Measurements from ENCODE around the gene THAP7. TPM values are rescaled to one million over a fixed set of nuclear protein-coding genes. Genes with fewer than 3 reads are reported as not detected.

The THAP7 gene
- total and polyA plus RNA-seq, 9 of the 15 experiments (the other 6 are each of a cell fraction or from before 2014, with no cell fraction given) = 7.9 to 263 (median 84.1) TPM

DNA sequence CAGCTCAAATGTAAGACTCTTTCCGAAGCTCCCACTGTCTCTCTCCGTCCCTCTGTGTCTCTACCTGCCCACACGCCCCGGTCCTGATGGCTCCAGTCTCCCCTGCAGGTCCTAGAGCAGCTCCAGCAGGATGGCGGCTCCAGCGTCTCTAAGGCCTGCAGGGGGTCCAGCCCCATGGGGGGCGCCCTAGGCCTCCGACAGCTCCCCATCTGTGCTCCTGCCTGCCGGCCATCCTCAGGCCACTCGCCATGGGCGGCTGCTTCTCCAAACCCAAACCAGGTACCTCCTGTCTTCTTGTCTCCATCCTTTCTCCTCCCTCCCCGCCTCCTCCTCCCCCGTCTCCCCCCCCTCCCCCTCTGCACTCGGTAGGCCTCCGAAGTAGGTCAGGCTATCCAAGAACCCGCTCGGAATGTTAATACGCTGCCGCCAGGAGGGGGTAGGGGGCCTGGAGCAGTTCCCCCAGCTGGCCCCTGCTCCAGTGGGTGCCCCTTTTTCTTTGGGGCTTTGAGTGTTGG lies 34.2 kb downstream of the THAP7 start (continued):
- TF ChIP-seq, protein P1, sequence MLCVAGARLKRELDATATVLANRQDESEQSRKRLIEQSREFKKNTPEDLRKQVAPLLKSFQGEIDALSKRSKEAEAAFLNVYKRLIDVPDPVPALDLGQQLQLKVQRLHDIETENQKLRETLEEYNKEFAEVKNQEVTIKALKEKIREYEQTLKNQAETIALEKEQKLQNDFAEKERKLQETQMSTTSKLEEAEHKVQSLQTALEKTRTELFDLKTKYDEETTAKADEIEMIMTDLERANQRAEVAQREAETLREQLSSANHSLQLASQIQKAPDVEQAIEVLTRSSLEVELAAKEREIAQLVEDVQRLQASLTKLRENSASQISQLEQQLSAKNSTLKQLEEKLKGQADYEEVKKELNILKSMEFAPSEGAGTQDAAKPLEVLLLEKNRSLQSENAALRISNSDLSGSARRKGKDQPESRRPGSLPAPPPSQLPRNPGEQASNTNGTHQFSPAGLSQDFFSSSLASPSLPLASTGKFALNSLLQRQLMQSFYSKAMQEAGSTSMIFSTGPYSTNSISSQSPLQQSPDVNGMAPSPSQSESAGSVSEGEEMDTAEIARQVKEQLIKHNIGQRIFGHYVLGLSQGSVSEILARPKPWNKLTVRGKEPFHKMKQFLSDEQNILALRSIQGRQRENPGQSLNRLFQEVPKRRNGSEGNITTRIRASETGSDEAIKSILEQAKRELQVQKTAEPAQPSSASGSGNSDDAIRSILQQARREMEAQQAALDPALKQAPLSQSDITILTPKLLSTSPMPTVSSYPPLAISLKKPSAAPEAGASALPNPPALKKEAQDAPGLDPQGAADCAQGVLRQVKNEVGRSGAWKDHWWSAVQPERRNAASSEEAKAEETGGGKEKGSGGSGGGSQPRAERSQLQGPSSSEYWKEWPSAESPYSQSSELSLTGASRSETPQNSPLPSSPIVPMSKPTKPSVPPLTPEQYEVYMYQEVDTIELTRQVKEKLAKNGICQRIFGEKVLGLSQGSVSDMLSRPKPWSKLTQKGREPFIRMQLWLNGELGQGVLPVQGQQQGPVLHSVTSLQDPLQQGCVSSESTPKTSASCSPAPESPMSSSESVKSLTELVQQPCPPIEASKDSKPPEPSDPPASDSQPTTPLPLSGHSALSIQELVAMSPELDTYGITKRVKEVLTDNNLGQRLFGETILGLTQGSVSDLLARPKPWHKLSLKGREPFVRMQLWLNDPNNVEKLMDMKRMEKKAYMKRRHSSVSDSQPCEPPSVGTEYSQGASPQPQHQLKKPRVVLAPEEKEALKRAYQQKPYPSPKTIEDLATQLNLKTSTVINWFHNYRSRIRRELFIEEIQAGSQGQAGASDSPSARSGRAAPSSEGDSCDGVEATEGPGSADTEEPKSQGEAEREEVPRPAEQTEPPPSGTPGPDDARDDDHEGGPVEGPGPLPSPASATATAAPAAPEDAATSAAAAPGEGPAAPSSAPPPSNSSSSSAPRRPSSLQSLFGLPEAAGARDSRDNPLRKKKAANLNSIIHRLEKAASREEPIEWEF (CRISPR knock-in tag; IDR thresholded peaks at IDR 0.05) = no peak
- TF ChIP-seq, protein P2, sequence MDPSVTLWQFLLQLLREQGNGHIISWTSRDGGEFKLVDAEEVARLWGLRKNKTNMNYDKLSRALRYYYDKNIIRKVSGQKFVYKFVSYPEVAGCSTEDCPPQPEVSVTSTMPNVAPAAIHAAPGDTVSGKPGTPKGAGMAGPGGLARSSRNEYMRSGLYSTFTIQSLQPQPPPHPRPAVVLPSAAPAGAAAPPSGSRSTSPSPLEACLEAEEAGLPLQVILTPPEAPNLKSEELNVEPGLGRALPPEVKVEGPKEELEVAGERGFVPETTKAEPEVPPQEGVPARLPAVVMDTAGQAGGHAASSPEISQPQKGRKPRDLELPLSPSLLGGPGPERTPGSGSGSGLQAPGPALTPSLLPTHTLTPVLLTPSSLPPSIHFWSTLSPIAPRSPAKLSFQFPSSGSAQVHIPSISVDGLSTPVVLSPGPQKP (CRISPR knock-in tag; IDR thresholded peaks at IDR 0.05) = no peak
- TF ChIP-seq ZC3H11A (IDR thresholded peaks at IDR 0.05; ENCODE audit: low read depth, low read length) (no peak), ZNF668 (CRISPR knock-in tag; IDR thresholded peaks at IDR 0.05) (no peak), GTF2E2 (tag; IDR thresholded peaks at IDR 0.05) (no peak)
- TF ChIP-seq, protein P3, sequence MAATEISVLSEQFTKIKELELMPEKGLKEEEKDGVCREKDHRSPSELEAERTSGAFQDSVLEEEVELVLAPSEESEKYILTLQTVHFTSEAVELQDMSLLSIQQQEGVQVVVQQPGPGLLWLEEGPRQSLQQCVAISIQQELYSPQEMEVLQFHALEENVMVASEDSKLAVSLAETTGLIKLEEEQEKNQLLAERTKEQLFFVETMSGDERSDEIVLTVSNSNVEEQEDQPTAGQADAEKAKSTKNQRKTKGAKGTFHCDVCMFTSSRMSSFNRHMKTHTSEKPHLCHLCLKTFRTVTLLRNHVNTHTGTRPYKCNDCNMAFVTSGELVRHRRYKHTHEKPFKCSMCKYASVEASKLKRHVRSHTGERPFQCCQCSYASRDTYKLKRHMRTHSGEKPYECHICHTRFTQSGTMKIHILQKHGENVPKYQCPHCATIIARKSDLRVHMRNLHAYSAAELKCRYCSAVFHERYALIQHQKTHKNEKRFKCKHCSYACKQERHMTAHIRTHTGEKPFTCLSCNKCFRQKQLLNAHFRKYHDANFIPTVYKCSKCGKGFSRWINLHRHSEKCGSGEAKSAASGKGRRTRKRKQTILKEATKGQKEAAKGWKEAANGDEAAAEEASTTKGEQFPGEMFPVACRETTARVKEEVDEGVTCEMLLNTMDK (IDR thresholded peaks at IDR 0.05; ENCODE audit: borderline replicate concordance, insufficient read depth, low read depth, low read length, poor library complexity, severe bottlenecking) = peak; percentile 29
- TF ChIP-seq, protein P4, sequence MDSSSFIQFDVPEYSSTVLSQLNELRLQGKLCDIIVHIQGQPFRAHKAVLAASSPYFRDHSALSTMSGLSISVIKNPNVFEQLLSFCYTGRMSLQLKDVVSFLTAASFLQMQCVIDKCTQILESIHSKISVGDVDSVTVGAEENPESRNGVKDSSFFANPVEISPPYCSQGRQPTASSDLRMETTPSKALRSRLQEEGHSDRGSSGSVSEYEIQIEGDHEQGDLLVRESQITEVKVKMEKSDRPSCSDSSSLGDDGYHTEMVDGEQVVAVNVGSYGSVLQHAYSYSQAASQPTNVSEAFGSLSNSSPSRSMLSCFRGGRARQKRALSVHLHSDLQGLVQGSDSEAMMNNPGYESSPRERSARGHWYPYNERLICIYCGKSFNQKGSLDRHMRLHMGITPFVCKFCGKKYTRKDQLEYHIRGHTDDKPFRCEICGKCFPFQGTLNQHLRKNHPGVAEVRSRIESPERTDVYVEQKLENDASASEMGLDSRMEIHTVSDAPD (CRISPR knock-in tag; IDR thresholded peaks at IDR 0.05) = no peak
- TF ChIP-seq, protein P5, sequence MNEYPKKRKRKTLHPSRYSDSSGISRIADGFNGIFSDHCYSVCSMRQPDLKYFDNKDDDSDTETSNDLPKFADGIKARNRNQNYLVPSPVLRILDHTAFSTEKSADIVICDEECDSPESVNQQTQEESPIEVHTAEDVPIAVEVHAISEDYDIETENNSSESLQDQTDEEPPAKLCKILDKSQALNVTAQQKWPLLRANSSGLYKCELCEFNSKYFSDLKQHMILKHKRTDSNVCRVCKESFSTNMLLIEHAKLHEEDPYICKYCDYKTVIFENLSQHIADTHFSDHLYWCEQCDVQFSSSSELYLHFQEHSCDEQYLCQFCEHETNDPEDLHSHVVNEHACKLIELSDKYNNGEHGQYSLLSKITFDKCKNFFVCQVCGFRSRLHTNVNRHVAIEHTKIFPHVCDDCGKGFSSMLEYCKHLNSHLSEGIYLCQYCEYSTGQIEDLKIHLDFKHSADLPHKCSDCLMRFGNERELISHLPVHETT (CRISPR knock-in tag; conservative IDR thresholded peaks at IDR 0.05 in 1 of 2, IDR thresholded peaks at IDR 0.05 in 1 of 2) = no peak
- TF ChIP-seq, protein P6, sequence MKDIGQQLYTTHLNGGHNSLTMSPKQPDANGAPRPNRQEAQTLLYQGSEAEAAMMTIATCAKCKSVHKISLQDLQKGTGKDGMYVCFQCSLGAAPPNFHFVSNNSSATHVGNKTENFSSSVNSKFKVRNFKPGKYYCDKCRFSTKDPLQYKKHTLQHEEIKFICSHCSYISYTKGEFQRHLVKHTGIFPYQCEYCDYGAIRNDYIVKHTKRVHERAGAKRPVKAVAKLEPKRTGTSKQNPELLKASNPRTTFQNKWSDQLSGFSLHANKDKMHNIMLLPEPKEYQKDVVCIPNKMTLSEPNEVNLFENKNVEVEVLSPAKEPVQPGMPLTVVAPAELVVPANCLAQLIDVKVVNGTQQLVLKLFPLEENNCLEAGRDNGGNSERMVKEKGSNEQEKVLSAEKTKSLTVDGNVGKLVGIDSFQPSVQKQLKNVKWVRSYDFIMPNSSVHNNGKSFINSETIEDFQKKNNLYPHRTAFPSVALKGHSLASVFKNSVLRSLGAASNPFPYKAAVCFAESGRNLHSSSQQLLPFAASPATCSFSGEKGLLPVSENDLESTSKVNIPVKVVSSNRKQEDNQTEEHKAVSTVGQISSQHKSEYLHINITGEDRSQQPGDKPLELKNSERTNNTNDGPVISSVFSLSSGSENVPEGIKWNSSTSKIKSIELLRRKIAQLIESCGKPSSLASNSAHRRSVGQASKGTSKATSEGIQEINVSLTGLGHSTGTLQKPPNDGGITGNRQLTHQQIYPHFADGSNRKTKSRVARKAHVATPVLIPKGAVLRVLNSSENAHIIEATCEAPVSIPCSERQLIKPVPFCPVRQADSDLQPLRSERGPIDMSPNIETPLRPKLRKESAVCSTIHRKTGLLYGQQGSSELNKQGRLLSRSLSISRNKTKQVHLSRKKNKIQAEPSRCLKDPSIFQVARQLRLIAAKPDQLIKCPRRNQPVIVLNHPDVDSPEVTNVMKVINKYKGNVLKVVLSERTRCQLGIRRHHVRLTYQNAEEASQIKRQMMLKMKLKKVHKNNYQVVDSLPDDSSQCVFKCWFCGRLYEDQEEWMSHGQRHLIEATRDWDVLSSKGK (CRISPR knock-in tag; IDR thresholded peaks at IDR 0.05) = no peak
